Measurements from ENCODE around the gene PID1. TPM values are rescaled to one million over a fixed set of nuclear protein-coding genes. Genes with fewer than 3 reads are reported as not detected.

PID1 gene
- total and polyA plus RNA-seq, 10 donors, result 3.2 to 30.0 (median 14.7) TPM

- Histone ChIP-seq H3K27ac (no peak overlapping the region), H3K4me1 (no peaks in the 10 kb centered on the region), H3K36me3 (no peaks in the 10 kb centered on the region), H3K4me3 (no peak overlapping the region), H3K9me3 (no peaks in the 10 kb centered on the region), H3K27me3 (replicated peaks in 1 of 7) (no peaks in the 10 kb centered on the region)
- intact Hi-C loops (cut with DNase I; ENCODE audit: low total_unique reads), result no loop called here
- 68 to 82% (median 75%) methylated on average over 2 of the region's 2 CpGs for WGBS, 5 donors
- TF ChIP-seq POLR2A (IDR thresholded peaks at IDR 0.05) (no peak), POLR2AphosphoS5 (IDR thresholded peaks at IDR 0.05) (no peak), CTCF (IDR thresholded peaks at IDR 0.05 in 8 of 11, conservative IDR thresholded peaks at IDR 0.05 in 3 of 11) (no peak)
- DNase-seq, result no peak
Observed at GRCh38 chr2:229042349-229042748, 228.7 kb downstream of the PID1 start.

- WGBS, 5 donors, result 82 to 95% (median 88%) methylated on average over 2 of the region's 2 CpGs
- Histone ChIP-seq H3K27me3 (replicated peaks in 1 of 7) (no peaks in the 10 kb centered on the region), H3K9me3 (no peaks in the 10 kb centered on the region), H3K4me3 (no peak overlapping the region), H3K4me1 (no peaks in the 10 kb centered on the region), H3K27ac (no peak overlapping the region), H3K36me3 (no peaks in the 10 kb centered on the region)
- TF ChIP-seq POLR2AphosphoS5 (IDR thresholded peaks at IDR 0.05), result no peak
- TF ChIP-seq POLR2A (IDR thresholded peaks at IDR 0.05), result no peak
- TF ChIP-seq CTCF (IDR thresholded peaks at IDR 0.05 in 8 of 11, conservative IDR thresholded peaks at IDR 0.05 in 3 of 11), result no peak
- intact Hi-C loops (cut with DNase I; ENCODE audit: low total_unique reads), result no loop called here
- no peak for DNase-seq
Observed at GRCh38 chr2:229041691-229042090, 229.4 kb downstream of the PID1 start.

- Histone ChIP-seq H3K4me3 (no peak overlapping the region), H3K4me1 (no peaks in the 10 kb centered on the region), H3K27ac (no peak overlapping the region), H3K27me3 (replicated peaks in 1 of 7) (no peaks in the 10 kb centered on the region), H3K36me3 (no peaks in the 10 kb centered on the region), H3K9me3 (no peaks in the 10 kb centered on the region)
- TF ChIP-seq POLR2AphosphoS5 (IDR thresholded peaks at IDR 0.05) (no peak), POLR2A (IDR thresholded peaks at IDR 0.05) (no peak), CTCF (IDR thresholded peaks at IDR 0.05 in 8 of 11, conservative IDR thresholded peaks at IDR 0.05 in 3 of 11) (no peak)
- WGBS, 5 donors, result 44 to 68% (median 57%) methylated on average over 4 of the region's 4 CpGs
- intact Hi-C loops (cut with DNase I; ENCODE audit: low total_unique reads), result no loop called here
- DNase-seq, result no peak
Observed at GRCh38 chr2:229037621-229038020, 233.5 kb downstream of the PID1 start.

GRCh38 chr2:229033816-229034215 lies 237.3 kb downstream of the PID1 start:
- DNase-seq, result no peak
- intact Hi-C loops (cut with DNase I; ENCODE audit: low total_unique reads), result no loop called here
- H3K4me1 ChIP-seq, result no peaks in the 10 kb centered on the region
- peaks cover 0 to 6% (median 0%) of the 10 kb centered on the region in 8 donors for H3K9me3 ChIP-seq
- H3K27ac ChIP-seq, result no peak overlapping the region
- WGBS, 5 donors, result 78 to 84% (median 82%) methylated on average over 3 of the region's 3 CpGs
- no peaks in the 10 kb centered on the region for H3K36me3 ChIP-seq
- no peak overlapping the region for H3K4me3 ChIP-seq
- no peaks in the 10 kb centered on the region for H3K27me3 ChIP-seq (replicated peaks in 1 of 7)
- TF ChIP-seq POLR2AphosphoS5 (IDR thresholded peaks at IDR 0.05) (no peak), CTCF (IDR thresholded peaks at IDR 0.05 in 8 of 11, conservative IDR thresholded peaks at IDR 0.05 in 3 of 11) (no peak), POLR2A (IDR thresholded peaks at IDR 0.05) (no peak)
